Measurements from ENCODE around the gene ST3GAL2. TPM values are rescaled to one million over a fixed set of nuclear protein-coding genes. Genes with fewer than 3 reads are reported as not detected.

The ST3GAL2 gene
- total and polyA plus RNA-seq, 2 donors (not counting 1 experiment from before 2014, with no cell fraction given) = 18.2 to 71.3 TPM

- intact Hi-C loops (cut with micrococcal nuclease) = no loop called here
- ATAC-seq (ENCODE audit: low read depth) (no peak), DNase-seq (no peak)
- H3K9me3 ChIP-seq (ENCODE audit: control extremely low read depth in 1 of 3, control insufficient read depth in 2 of 3, insufficient read depth in 1 of 3, low read length in 2 of 3) = no peaks in the 10 kb centered on the region
- H3K79me2 ChIP-seq (ENCODE audit: control insufficient read depth, insufficient read depth, low read length) = peaks cover 13% of the 10 kb centered on the region
- ChIA-PET POLR2A (interaction anchor here (0.6 kb wide), 1 partner anchor 104 kb away, joined by 3 read pairs; no protein-coding TSS in a partner anchor), CTCF (no interaction called here)
- no peak overlapping the region for H2AFZ ChIP-seq (ENCODE audit: insufficient read depth, low read depth, low read length, poor library complexity, severe bottlenecking)
- H3K4me2 ChIP-seq (replicated peaks; ENCODE audit: low read depth, low read length, poor library complexity, severe bottlenecking) = no peak overlapping the region
- WGBS (ENCODE audit: insufficient coverage) = 95% methylated on average over 8 of the region's 8 CpGs
- peaks cover 3% of the 10 kb centered on the region for H3K4me1 Mint-ChIP-seq
- H3K4me3 Mint-ChIP-seq = no peak overlapping the region
- H3K27me3 ChIP-seq (replicated peaks in 1 of 4; ENCODE audit: control extremely low read depth in 1 of 4, control insufficient read depth in 3 of 4, insufficient read depth in 4 of 4, low read length in 3 of 4) = no peaks in the 10 kb centered on the region
- TF ChIP-seq, protein P1, sequence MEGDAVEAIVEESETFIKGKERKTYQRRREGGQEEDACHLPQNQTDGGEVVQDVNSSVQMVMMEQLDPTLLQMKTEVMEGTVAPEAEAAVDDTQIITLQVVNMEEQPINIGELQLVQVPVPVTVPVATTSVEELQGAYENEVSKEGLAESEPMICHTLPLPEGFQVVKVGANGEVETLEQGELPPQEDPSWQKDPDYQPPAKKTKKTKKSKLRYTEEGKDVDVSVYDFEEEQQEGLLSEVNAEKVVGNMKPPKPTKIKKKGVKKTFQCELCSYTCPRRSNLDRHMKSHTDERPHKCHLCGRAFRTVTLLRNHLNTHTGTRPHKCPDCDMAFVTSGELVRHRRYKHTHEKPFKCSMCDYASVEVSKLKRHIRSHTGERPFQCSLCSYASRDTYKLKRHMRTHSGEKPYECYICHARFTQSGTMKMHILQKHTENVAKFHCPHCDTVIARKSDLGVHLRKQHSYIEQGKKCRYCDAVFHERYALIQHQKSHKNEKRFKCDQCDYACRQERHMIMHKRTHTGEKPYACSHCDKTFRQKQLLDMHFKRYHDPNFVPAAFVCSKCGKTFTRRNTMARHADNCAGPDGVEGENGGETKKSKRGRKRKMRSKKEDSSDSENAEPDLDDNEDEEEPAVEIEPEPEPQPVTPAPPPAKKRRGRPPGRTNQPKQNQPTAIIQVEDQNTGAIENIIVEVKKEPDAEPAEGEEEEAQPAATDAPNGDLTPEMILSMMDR (IDR thresholded peaks at IDR 0.05) = no peak
- no peak for TF ChIP-seq EZH2 (IDR thresholded peaks at IDR 0.05; ENCODE audit: borderline replicate concordance, insufficient read depth, low read depth, low read length, poor library complexity, severe bottlenecking)
- no peaks in the 10 kb centered on the region for H3K9me3 Mint-ChIP-seq (ENCODE audit: insufficient read depth)
- H3K9ac ChIP-seq (ENCODE audit: low read length) = no peak overlapping the region
- no peaks in the 10 kb centered on the region for H4K20me1 ChIP-seq (ENCODE audit: control insufficient read depth, insufficient read depth, low read length, poor library complexity, severe bottlenecking)
- H3K4me1 ChIP-seq (ENCODE audit: control insufficient read depth in 2 of 2, insufficient read depth in 2 of 2, low read length in 2 of 2) = no peaks in the 10 kb centered on the region
- no peak overlapping the region for H3K27ac ChIP-seq (ENCODE audit: low read length in 2 of 2)
- no peak overlapping the region for H3K4me3 ChIP-seq (ENCODE audit: control extremely low read depth in 1 of 5, extremely low read depth in 1 of 5, insufficient read depth in 1 of 5, low read depth in 2 of 5, low read length in 4 of 5)
- no peaks in the 10 kb centered on the region for H3K27me3 Mint-ChIP-seq
- H3K36me3 ChIP-seq (replicated peaks in 1 of 2; ENCODE audit: control extremely low read depth in 1 of 2, control insufficient read depth in 1 of 2, extremely low read depth in 1 of 2, insufficient read depth in 2 of 2, low read length in 1 of 2) = peaks cover 0 to 10% of the 10 kb centered on the region in 2 experiments
- H3K27ac Mint-ChIP-seq = no peak overlapping the region
Observed at GRCh38 chr16:70460737-70461261, 21.9 kb upstream of the ST3GAL2 start.

DNA sequence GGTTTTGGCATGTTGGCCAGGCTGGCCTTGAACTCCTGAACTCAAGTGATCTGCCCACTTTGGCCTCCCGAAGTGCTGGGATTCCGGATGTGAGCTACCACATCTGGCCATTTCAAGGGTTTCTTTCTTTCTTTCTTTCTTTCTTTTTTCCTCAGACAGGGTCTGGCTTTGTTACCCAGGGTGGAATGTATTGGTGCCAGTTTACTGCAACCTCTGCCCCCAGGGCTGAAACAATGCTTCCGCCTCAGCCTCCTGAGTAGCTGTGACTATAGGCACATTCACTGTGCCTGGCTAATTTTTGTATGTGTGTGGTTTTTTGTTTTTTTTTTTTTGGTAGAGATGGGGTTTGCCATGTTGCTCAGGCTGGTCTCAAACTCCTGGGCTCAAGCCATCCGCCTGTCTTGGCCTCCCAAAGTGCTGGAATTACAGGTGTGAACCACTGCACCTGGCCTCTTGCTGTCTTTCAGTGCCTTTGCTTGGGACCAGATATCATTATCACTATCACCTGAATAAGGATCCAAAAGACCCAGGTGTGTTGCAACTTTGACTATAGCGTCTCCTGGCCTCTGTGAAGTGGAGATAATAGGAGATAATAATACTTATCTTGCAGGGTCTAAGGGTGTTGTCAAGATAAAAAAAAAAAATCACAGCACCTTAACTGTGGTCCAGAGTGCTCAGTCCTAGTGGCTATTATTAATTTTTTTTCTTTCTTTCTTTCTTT is 18.7 kb upstream of the ST3GAL2 start:
- no peak overlapping the region for H3K4me3 Mint-ChIP-seq
- no peaks in the 10 kb centered on the region for H3K9me3 Mint-ChIP-seq (ENCODE audit: insufficient read depth)
- ChIA-PET POLR2A (no interaction called here), CTCF (no interaction called here)
- WGBS (ENCODE audit: insufficient coverage) = 94% methylated on average over 2 of the region's 5 CpGs
- no peak overlapping the region for H3K27ac Mint-ChIP-seq
- H3K27me3 Mint-ChIP-seq = no peaks in the 10 kb centered on the region
- no peaks in the 10 kb centered on the region for H3K36me3 ChIP-seq (replicated peaks in 1 of 2; ENCODE audit: control extremely low read depth in 1 of 2, control insufficient read depth in 1 of 2, extremely low read depth in 1 of 2, insufficient read depth in 2 of 2, low read length in 1 of 2)
- H2AFZ ChIP-seq (ENCODE audit: insufficient read depth, low read depth, low read length, poor library complexity, severe bottlenecking) = no peak overlapping the region
- H3K4me1 ChIP-seq (ENCODE audit: control insufficient read depth in 2 of 2, insufficient read depth in 2 of 2, low read length in 2 of 2) = peaks cover 10 to 17% of the 10 kb centered on the region in 2 donors
- no peaks in the 10 kb centered on the region for H4K20me1 ChIP-seq (ENCODE audit: control insufficient read depth, insufficient read depth, low read length, poor library complexity, severe bottlenecking)
- H3K4me3 ChIP-seq (ENCODE audit: control extremely low read depth in 1 of 5, extremely low read depth in 1 of 5, insufficient read depth in 1 of 5, low read depth in 2 of 5, low read length in 4 of 5) = no peak overlapping the region
- no peak overlapping the region for H3K9ac ChIP-seq (ENCODE audit: low read length)
- no peak overlapping the region for H3K27ac ChIP-seq (ENCODE audit: low read length in 2 of 2)
- no peak overlapping the region for H3K4me2 ChIP-seq (replicated peaks; ENCODE audit: low read depth, low read length, poor library complexity, severe bottlenecking)
- no peak for TF ChIP-seq EZH2 (IDR thresholded peaks at IDR 0.05; ENCODE audit: borderline replicate concordance, insufficient read depth, low read depth, low read length, poor library complexity, severe bottlenecking)
- TF ChIP-seq, protein P1 (IDR thresholded peaks at IDR 0.05) = no peak
- no peaks in the 10 kb centered on the region for H3K27me3 ChIP-seq (replicated peaks in 1 of 4; ENCODE audit: control extremely low read depth in 1 of 4, control insufficient read depth in 3 of 4, insufficient read depth in 4 of 4, low read length in 3 of 4)
- H3K9me3 ChIP-seq (ENCODE audit: control extremely low read depth in 1 of 3, control insufficient read depth in 2 of 3, insufficient read depth in 1 of 3, low read length in 2 of 3) = no peaks in the 10 kb centered on the region
- DNase-seq = no peak
- peaks cover 22% of the 10 kb centered on the region for H3K79me2 ChIP-seq (ENCODE audit: control insufficient read depth, insufficient read depth, low read length)
- intact Hi-C loops (cut with micrococcal nuclease) = no loop called here
- ATAC-seq (ENCODE audit: low read depth) = no peak
- H3K4me1 Mint-ChIP-seq = peaks cover 19% of the 10 kb centered on the region

Measured in B cell (primary cell).